IPS DF 4.7 (cell line): ENCODE data around the gene SHB.
A peak's percentile ranks its signal among the peaks of the same experiment; 100 is the strongest.

Source experiments
- DNase-seq: peaks from one replicate; pipeline ENCODE4 v3.0.0-alpha.2; 2013; ENCODE audit warnings: low spot score; ENCODE audit errors: extremely low read depth

The SHB gene

GRCh38 chr9:38024036-38024681 lies 44.9 kb downstream of the SHB start:
- DNase-seq: no peak

GRCh38 chr9:38023661-38024035 lies 45.4 kb downstream of the SHB start:
- DNase-seq: no peak

GRCh38 chr9:38022995-38023394 lies 46.0 kb downstream of the SHB start:
- no peak for DNase-seq

GRCh38 chr9:38022203-38022895 lies 46.7 kb downstream of the SHB start:
- DNase-seq: no peak

GRCh38 chr9:38020151-38021076 lies 48.6 kb downstream of the SHB start:
- no peak for DNase-seq

- no peak for DNase-seq
Observed at GRCh38 chr9:38019731-38020130, 49.3 kb downstream of the SHB start.

GRCh38 chr9:38018958-38019602 lies 49.9 kb downstream of the SHB start:
- DNase-seq: no peak

GRCh38 chr9:38018241-38018957 lies 50.6 kb downstream of the SHB start:
- no peak for DNase-seq

- DNase-seq: no peak
Observed at GRCh38 chr9:38017885-38018186, 51.2 kb downstream of the SHB start.

- peak; percentile 94 for DNase-seq
Observed at GRCh38 chr9:38017149-38017884, 51.7 kb downstream of the SHB start.

GRCh38 chr9:38016375-38017135 lies 52.5 kb downstream of the SHB start:
- no peak for DNase-seq

GRCh38 chr9:38015906-38016305 lies 53.1 kb downstream of the SHB start:
- DNase-seq: no peak

GRCh38 chr9:38015266-38015665 lies 53.8 kb downstream of the SHB start:
- DNase-seq: no peak

GRCh38 chr9:38012767-38013450 lies 56.1 kb downstream of the SHB start:
- no peak for DNase-seq

GRCh38 chr9:38011991-38012390 lies 57.0 kb downstream of the SHB start:
- DNase-seq: no peak

GRCh38 chr9:38010918-38011704 lies 57.9 kb downstream of the SHB start:
- DNase-seq: no peak

GRCh38 chr9:38009990-38010389 lies 59.0 kb downstream of the SHB start:
- no peak for DNase-seq

GRCh38 chr9:38009035-38009501 lies 60.0 kb downstream of the SHB start:
- no peak for DNase-seq
